HG03469 (cell line): ENCODE data around the gene COL5A1.

ENCODE experiments used
- ATAC-seq: cut with Tn5 transposase; IDR thresholded peaks from one replicate; pipeline ENCODE4 v1.9.1; 2021; ENCODE audit warnings: mild to moderate bottlenecking, moderate library complexity, moderate number of reproducible peaks; ENCODE audit not compliant: unreplicated experiment

COL5A1 gene

DNA sequence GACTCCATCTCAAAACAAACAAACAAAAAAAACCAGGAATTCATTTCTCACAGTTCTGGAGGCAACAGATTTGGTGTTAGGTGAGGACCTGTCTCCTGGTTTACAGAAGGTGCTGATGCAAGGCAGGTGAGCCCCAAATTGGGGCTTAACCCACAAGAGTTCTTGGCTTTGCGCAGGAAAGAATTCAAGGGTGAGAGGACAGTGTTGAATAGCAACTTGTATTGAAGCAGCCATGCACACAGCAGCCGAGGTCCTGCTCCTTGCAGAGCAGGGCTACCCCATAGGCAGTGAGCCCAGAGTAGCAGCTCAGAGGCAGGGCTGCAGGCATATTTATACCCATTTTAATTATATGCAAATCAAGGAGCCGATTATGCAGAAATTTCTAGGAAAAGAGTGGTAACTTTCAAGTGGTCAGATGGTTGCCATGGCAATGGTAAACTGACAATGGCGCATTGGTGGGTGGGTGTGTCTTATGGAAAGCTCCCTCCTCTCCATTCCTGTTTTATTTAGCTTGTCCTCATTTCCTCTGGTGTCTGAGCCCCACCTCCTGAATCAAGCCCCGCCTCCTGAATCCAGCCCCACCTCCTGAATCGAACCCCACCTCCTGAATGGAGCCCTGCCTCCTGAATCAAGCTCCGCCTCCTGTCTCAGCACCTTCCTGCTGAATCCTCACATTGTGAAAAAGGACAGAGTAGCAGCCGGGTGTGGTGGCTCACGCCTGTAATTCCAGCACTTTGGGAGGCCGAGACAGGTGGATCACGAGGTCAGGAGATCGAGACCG lies 34.5 kb upstream of the COL5A1 start:
- ATAC-seq, result no peak

DNA sequence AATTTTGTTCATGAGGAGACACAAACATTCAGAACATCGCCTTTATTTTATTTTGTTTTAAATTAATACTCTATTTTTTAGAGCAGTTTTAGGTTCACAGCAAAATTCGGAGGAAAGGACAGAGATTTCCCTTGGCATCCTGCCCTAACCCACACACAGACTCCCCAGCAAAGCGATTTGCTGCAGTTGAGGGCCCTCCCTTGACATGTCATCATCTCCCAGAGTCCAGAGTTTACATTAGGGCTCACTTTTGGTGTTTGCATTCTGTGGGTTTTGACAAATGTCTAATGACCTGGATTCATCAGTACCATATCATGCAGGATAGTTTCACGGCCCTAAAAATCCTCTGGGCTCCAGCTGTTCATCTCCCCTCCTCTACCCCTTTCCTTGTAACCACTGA lies 33.6 kb upstream of the COL5A1 start:
- ATAC-seq, result no peak

DNA sequence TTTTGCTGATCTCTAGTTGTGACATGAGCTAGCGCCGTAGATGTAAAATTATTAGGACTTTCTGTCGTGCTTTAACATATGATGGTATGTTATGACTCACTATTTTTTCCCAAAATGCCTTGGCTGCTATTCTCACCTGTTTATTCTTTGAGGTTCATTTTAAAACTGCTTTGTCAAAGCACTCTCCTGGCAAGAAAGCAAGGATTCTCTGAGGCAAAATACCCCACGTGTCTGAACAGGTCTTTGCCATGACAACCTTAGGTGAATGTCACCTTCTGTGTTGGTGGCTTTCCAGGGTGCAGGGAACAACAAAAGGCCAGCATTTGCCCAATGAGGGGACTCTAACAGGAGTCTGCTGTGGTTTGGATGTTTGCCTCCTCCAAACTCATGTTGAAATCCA lies 30.6 kb upstream of the COL5A1 start:
- ATAC-seq, result no peak

DNA sequence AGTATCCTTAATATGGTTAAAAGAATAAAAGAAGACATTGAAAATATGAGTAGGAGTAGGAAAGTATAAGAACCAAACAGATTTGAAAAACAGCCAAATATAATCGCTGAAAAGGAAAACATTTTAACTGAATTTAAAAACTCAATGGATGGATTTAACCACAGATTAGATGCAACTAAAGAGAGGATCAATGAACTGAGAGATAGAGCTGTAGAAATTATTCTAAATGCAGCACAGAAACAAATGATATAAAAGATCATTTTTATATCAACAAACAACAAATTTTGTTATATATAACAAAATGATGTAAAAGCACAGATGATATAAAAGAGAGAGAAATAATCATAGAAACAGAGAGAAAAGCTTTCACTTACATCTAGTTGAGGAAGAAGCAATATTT lies 29.3 kb upstream of the COL5A1 start:
- ATAC-seq, result no peak

DNA sequence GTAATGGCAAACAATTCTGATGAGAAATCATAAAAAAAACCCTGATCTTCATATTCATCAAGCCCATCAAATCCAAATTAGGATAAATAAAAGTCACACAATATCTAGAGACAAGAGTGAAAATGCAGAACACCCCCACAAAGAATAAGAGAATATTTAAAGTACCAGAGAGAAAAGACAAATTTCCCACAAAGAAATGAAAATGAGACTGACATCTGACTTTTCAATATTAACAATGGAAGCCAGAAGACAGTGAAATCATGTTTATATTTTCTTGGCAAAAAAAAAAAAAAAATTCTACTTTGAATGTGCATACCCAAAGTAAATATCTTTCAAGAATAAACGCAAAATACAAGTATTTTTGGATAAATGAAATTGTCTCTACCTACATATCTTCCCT lies 28.9 kb upstream of the COL5A1 start:
- no peak for ATAC-seq

DNA sequence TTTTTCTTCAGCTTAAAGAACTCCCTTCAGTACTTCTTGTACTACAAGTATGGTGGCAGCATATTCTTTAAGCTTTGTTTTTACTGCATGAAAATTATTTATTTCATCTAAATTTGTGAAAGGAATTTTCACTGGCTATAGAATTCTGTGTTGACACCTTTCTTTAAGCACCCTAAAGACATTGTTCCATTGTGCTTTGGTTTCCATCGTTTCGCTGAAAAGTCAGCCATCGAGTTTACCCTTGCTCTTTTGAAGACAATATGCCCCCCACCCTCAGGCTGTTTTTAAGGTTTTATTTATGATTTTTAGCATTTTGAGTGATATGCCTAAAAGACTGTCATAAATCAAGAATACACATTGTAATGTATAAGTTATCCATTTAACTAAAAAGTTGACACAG lies 27.3 kb upstream of the COL5A1 start:
- ATAC-seq, result no peak

DNA sequence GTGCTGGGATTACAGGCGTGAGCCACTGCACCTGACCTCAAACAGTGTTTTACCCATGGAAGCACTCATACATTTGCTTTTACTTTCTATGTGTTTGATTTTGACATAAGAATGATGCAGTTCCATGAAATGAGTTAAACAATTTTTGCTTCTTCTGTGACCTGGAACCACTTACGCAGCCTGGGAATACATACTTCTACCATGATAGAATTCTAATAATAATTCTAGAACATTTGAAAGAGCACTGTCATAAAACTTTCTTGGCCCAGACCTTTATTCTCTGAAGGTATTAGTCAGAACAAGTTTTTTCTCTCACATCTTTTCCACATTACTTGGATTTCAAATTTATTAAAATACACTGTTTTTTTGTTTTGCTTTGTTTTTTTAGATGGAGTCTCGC lies 25.3 kb upstream of the COL5A1 start:
- no peak for ATAC-seq

DNA sequence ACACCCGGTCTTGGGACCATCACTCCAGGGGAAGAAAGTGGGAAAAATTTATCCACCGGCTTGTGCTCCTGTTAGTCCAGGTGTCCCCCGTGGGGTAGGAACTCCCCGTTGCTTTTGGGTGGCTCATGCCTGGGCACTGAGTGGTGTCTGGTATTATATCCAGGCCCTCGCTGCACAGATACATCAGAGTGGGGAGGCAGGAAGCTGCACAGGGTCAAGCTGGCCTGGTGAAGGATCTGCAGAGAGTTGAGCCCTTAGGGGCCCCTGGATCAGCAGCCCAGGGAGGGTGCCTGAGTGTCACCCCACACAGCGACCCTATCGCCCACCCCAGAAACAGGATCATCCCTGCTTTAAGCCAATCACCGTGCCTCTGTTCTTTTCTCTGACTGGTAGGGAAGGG lies 24.4 kb upstream of the COL5A1 start:
- no peak for ATAC-seq

DNA sequence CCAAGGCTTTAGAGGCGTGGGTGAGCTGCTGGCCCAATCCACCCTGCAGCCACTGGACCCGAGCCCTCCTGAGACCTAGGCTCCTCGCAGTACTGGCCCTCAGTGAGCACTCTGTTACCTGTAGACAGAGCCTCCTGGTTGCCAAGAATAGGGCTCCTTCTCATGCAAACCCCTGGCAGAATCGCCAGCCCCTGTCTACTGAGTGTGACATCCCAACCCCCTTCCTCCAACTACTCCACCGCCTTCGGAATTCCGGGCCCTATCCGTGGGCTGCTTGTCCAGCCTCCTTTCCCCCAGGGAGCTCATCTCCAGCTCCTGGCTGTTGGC lies 23.8 kb upstream of the COL5A1 start:
- no peak for ATAC-seq

DNA sequence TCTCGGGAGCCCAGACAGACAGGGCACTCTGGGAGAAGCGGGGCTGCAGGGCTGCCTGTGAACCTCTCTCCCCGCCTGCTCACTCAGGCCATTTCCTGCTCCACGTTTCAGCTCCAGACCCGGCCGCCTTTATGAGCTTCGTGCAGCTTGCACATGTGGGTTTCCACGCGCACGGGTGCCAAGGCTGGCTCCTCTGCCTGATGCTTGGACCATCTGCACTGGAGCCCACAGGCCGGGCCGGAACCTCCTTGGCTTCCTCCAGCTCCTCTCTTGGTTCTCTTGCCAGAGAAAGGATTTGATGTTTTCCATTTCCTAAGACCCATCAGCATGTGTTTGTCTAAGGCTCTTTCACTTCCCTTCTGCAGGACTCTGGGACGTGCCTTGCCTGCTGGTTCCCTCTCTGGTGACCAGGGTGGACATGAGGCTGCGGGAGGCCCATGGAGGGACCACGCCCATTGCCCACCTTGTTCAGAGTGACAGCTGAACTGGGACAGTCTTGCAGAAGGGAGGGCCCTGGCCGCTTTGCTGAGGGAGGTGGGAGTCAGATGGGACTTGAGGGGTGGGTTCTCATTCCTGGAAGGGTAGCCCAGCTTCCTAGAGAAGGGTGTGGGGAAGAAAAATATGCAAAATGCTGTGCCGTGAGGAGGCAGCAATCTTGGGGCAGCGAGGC lies 23.3 kb upstream of the COL5A1 start:
- ATAC-seq, result no peak

DNA sequence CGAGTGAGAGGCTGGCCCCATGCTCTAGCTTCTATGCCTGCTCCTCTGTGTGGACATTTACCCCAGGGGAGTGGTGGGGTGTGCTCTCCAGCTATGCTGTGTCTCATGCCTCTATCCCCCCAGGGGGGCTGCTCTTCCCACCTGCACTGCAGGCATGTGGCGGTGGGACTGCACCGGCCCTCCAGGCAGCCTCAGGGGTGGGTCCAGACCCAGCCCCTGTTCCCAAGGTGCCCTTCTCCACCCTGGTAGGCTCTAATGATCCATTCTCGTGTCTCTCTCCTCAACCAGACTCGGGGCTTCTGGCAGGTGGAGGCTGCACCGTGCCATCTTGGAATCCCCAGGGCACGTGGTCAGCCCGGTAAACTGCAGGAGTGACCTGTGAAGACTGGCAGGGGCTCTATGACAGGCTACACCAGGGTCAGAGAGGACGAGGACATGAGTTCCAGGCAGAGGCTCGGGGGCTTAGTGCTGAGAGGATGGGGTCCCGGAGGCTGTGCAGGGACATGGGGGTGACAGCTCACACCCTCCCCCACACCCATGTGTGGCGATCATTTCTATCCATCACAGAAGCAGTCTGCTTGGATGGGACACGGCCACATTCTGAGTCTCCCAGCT lies 22.7 kb upstream of the COL5A1 start:
- ATAC-seq, result no peak

DNA sequence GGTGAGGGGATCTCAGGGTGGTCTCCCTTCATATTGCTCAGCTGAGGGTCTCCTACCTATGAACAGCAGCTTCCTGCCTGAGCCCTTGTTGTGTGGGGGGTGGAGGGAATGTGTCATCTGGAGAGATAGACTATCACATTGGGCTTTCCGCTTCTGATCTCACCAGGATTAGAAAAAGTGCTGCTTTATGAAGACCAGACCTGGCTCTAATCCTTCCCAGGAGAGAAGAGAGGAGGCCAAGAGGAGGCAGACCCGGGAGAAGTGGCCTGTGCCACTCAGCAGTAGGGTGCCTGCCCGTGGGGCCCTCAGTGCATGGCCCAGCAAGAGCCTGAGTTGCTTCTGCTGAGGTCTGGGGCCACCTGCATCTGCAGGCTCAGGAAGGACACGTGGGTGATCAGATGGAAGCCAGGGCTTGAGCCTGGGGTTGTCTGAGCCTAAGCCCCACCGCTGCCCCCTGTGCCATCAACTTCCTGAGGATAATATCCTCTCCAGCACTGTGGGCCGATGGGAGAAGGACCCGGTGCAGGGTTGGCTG lies 22.1 kb upstream of the COL5A1 start:
- ATAC-seq, result no peak

DNA sequence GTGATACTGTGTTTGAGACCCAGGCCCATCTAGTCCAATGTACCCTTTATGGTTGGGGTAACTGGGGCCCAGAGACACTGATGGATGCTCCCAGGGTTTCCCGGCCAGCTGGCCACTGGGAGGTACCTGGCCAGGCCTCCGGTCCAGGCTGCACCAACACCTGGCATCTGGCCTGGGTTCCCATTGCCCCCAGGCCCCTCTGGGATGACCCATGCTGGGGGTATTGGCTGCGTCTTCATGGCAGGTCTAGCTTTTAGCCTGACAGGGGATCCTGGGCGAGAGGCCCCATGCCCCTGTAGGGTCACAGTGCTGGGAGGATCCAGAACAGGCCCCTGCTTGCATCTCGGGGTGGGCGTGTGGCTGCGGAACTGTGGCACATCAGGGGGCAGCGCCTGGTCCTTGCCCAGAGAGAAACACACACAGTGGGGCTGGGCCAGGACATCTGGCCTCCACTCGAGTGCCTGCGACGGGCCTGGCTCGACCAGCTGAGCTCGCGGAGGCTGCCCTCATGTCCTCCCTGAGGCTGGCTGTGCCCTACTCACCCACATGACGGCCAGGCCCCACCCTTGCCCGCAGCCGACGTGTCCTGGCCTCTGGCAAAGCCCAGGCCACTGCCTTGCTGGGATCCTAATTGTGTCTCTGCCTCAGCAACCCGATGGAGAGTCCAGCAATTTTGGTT lies 21.5 kb upstream of the COL5A1 start:
- no peak for ATAC-seq

DNA sequence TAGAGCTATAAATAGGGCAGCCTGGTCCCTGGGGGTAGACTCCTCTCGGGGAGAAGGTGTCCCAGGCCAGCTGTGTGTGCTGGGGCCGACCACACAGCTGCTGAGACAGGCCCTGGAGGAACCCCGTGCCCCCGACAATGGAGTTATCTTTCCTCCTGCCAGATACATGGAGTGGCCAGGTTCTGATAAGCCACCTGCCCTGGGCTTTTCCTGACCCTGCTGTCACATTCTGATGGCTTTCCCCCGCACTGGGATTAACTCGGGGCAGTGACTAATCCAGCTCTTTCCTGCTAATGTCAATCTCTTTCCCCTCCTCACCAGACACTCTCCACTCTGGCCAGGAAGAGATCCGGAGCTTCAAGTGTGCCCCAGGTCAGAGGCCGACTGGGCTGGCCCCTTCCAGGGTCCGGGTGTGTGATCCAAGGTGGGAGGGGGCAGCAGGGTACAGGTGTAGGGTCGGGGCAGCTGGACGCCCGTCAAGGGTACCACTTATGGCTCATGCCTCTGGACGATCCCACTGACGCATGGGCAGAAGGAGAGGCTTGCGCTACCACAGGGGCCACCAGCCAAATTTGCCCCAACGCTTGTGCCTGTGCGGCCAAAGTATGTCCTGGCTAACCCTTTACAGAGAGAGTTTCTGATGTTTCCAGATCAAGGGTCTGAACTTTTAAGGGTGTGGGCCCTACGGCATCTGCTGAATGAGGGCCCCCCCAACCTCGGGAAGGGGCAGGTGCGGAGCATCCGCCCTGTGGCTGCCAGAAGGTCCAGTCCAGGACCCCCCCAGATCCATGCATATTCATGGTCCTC lies 20.6 kb upstream of the COL5A1 start:
- ATAC-seq, result no peak

DNA sequence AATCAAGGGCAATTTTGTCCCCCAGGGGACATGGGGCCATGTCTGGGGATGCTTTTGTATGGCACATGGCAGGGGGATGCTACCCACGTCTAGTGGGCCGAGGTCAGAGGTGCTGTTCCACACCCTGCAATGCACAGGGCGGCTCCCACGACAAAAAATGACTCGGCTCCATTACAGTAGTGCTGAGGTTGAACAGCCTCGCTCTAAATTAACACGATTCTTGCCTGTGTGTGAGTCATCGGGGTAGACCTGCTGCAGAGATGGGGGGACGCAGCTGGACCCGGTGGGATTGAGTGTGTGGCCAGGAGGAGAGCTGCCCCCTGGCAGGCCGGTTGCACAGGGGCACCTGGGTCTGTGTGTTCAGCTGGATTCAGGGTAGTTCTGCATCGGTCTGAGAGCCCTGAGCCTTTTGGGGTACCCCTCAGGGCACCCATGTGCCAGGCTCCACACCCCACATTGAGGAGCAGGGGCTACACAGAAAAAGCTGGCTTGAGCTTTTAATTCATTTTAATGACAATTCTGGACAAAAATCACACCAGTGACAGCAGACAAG lies 20.0 kb upstream of the COL5A1 start:
- no peak for ATAC-seq

DNA sequence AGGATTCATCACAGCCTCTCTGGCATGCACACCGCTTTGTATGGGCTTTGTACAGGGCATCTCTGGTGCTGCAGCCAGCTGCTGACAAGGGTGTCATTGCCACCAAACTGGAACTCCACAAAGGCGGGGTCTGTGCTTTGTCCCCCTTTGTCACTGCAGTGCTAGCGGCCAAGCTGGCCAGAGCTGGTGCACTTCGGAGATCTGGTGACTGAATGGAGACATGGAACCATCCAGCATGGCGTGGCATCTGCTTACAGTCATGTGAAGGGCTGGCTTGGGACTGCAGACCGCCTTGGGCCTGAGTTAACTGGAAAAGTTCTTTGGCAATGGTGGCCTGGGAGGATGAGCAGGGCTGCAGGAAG lies 18.7 kb upstream of the COL5A1 start:
- ATAC-seq, result no peak

DNA sequence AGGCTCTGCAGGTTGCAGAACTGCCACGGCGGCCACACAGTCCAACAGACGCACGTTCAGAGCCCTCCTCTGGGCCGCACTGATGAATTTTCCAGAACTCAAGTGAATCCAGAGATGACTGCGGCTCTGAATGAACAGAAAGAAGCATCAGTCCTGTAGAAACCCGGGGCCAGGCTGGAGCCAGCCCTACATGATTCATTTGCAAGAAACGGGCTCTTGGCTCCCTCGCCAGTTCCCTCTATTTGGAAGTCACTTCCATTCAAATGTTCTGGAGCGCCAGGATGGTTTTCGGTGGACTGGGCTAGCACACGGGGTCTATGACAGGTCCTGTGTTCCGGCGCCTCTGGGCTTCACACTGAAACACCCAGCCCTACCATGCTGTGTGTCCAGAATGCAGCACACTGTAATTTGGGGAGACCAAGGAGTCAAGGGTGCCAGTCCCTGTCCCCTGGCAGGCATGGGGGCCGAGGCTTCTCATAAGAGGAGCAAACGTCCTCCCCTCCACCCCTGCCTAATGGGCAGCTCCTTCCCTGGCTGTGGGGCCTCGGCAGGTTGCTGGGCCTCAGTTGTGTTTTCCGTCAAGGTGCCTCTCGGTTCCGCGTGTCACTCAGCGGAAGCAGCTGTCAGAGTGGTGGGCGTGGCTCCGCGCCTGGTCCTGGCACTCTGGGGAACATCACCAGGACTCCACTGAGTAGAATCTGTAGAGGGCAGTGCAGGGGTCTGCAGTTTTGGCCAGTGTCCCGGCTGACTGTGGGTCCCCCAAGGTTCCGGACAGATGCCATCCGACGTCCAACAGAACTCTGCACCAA lies 18.1 kb upstream of the COL5A1 start:
- no peak for ATAC-seq

DNA sequence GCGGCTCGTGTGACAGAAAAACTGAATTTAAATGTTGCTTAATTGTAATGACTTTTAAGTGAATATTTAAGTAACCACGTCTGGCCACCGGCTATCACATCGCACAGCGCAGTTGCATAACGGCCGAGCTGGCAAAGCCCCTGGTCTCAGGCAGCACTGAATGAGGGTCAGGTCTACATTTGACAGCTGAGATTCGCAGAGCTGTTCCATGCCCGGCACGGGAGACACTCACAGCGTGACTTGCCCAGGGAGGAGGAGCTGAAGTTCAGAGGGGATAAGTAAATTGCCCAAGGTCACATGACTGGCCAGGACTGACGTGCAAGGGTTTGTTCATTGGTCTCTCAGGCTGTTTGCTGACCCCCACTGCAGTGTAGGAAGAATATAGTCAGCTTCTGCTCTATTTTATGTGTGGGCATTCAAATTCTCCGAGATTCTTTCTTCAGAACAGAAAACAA lies 17.4 kb upstream of the COL5A1 start:
- no peak for ATAC-seq

DNA sequence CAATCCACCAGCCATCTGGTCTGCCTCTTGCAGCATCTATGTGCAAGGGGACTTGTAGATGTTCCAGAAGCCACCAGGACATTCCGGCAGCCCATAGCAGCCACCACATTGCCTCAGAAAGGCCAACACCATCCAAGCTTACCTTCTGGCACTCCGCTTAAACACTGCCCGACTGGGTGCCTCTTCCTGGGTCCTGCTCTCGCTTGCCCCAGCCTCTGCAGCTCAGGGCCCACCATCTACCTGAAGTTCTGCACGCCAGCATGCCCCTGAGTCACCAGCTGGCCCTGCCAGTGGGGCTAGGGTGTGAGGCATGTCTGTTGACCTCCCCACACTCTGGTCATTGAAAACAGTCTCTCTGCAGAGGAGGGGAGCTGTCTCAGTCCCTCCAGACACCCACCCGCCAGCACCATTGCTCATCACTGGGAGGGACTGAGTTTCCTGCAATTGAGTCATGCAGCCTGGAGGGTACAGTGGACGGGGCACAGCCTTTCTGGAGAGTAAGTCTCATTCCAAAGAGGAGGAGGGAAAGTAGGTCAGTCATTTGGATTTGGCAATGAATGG lies 16.9 kb upstream of the COL5A1 start:
- ATAC-seq, result no peak
